HG03025 (cell line): ENCODE data around the gene KAT6B.
A peak's percentile ranks its signal among the peaks of the same experiment; 100 is the strongest.
"Not testable (repeated sequence)": the region's sequence is repeated elsewhere in the genome, so short reads cannot be mapped to it uniquely, and the experiment has no call there.

Experiments
- ATAC-seq: cut with Tn5 transposase; IDR thresholded peaks from one replicate; pipeline ENCODE4 v1.9.1; 2021; ENCODE audit warnings: mild to moderate bottlenecking, moderate library complexity; ENCODE audit not compliant: unreplicated experiment, low FRiP score

The KAT6B gene

DNA sequence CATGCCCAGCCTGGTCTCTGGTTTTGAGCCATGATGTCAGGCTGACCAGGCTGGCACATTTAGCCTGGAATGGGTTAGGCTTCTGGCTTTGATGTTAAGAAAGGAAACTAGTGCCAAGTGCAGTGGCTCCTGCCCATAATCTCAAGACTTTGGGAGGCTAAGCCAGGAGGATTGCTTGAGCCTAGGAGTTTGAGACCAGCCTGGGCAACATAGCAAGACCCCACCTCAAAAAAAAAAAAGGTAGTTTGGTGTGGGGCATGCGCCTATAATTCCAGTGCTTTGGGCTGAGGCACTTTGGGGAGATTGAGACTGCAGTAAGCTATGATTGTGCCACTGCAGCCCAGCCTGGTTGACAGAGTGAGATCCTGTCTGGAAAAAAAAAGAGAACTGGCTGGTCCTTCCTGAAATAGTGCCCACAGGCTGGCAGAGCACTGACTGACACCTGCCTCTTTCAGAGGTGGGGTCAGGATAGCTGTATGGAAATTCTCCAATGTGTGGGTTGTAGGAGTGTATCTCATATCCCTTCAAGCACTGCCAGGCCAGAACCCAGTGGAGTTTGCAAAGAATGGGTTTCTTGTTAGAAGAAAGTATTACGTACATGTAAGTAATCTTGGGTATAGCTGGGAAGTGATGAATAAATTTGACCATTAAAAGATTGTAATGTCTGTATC, 61.3 kb downstream of the KAT6B start:
- no peak for ATAC-seq

DNA sequence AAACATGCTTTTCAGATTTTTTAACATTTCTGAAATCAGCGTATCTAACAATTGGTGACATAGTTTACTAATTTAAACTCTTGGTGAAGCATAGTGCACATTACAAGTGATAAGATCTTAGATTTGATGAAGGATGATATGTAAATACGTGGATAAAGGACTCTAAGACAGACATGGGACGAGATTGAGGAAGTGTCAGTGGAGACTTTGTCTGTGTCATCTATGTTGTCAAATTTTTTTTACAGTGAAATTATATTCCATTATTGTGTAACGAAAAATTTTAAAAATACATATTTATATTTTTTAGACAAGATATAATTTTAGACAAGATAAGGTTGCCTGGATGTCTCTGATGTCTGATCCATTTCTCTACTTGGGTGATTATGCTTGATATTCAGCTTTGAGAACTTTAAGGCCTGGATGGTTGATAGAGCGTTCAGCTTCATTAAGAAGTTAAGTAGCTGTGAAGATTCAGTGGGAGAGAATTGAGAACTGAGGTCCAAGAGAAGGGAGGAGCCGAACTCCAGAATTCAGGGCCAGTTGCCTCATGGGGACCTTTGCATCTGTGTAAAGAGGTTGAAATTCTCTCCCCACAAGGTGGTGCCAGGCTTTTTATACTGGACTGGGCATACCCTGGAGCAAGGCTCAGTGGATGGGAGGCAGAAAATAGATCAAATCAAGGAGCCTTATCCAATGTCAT, 62.7 kb downstream of the KAT6B start:
- no peak for ATAC-seq

DNA sequence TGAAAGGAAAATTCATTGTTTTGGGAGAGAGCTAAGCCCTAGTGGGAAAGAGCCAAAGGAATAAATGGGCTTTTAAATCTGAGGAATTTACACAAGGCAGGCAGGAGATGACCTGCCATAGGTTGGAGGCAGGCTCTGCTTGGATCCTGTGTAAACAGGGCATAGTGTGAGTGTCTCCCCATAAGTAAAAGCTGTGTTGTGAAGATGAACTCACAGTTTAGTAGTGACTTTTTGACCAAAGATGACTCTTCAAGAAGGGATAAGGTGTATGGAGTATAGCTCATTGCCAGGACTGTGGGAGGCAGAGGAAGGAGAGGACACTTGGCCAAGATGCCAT, 63.2 kb downstream of the KAT6B start:
- no peak for ATAC-seq

- ATAC-seq, result no peak
Measured at GRCh38 chr10:74890460-74890859, 64.1 kb downstream of the KAT6B start.

DNA sequence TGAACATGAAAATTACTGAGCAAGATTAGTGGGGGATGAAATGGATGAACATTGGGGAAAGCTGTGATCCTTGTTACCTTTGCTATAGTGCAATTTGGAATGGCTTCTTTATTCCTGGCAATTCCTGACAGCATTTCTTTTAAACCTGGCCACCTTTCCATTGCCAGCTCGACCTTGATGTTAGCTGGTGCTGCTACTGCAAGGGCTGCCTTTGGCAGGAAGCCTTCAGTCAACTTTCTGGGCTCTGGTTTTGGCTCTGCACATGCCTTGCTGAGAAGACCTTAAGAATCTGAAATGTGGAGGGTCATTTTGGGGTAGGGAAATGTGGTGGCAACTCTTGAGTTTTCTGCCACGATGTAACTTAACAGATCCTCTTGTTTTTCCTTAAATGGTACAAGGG, 64.7 kb downstream of the KAT6B start:
- no peak for ATAC-seq

GRCh38 chr10:74892839-74893238, 66.4 kb downstream of the KAT6B start:
- no peak for ATAC-seq

DNA sequence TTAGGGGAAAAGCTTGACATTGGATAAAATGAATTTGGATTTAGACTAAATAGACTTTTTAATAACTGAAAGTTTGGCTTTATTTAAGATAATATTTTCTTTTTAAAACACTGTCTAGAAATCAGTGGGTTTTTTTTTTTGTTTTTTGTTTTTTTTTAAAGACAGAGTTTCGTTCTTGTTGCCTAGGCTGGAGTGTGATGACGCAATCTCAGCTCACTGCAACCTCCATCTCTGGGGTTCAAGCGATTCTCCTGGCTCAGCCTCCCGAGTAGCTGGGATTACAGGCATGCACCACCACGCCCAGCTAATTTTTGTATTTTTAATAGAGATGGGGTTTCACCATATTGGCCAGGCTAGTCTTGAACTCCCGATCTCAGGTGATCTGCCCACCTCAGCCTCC, 66.9 kb downstream of the KAT6B start:
- ATAC-seq, result not testable (repeated sequence)

GRCh38 chr10:74896788-74897527, 70.6 kb downstream of the KAT6B start:
- ATAC-seq, result no peak

- peak; percentile 53 for ATAC-seq
Measured at GRCh38 chr10:74898201-74898976, 72.0 kb downstream of the KAT6B start.

DNA sequence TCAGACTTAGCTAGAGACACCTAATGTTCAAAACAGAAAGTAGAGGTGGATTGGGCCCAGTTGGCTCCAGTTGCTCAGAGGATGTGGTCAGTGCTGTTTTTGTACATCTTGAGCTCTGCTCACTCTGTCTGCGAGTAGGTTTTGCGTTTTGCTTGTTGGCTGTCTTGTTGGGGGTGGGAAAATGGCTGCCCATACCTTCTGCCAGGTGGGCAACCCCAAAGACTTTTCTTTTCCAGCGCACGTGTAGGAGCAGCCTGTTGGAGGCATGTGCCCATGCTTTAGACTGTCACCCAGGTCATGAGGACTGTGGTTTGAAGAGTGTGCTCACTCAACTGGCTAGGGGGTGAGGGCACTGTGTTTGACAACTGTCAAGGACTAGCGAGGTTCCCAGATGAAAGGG, 73.9 kb downstream of the KAT6B start:
- ATAC-seq, result no peak

- no peak for ATAC-seq
Measured at GRCh38 chr10:74901301-74901700, 74.9 kb downstream of the KAT6B start.

- ATAC-seq, result no peak
Measured at GRCh38 chr10:74901867-74902450, 75.6 kb downstream of the KAT6B start.

DNA sequence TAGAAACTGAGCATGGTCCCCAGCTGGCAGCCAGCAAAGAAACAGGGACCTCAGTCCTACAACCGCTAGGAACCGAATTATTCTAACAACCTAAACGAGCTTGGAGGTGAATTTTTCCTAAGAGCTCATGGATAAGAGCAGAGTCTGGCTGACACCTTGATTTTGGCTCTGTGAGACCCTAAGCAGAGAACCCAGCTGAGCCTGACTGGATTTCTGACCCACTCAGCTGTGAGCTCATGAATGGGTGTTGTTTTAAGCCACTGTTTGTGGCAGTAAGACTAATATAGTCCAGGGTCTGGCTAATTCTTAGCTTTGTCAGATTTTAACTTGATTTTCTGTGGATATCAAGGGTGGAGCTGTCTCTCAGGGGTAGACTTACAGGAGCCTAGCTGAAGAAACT, 77.1 kb downstream of the KAT6B start:
- ATAC-seq, result no peak

DNA sequence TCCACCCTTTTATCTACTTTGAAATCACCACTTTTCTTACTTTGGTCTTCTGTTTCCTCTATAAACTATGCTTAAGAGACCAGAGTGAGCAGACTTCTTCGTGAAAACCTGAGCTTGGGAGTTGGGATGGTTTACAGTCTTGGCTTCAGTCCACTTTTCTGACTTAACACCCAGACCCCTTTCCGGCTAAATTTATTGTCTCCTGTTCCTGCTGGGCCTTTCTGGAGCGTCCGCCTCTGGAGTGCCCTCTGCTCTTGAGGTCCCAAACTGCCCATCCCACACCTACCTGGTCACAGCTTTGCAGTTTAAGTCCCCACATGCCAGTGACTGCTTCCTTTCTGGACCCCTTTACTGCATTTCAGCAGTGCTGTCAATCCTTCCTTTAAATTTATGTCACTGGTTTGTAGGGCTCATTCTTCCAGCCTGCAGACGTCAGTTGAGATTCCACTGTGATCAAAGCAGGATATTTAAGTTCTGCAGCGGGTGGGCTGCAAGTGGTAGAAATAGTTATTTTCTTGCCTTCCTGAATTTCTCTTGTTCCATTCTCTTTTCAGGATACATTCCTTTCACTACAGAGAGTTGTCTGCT, 80.3 kb downstream of the KAT6B start:
- no peak for ATAC-seq

DNA sequence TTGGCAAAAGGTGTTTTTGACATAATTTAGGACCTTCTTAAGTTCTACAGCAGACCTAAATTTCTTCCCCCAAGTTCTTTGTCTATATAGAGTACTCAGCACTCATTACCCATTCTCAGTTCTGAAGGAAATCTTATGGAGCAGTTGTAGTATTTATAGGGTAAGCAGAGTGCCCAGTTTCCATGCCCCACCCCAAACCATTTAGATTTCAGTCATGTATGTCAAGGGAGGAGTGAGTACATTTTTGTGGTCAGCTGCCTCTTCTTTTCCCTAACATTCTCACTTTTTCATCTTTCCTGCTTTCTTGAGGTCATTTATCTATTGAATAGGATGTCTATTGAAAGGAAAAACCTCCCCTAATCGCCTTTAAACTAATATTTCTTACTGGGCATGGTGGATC, 83.3 kb downstream of the KAT6B start:
- ATAC-seq, result no peak

GRCh38 chr10:74910241-74910975, 84.0 kb downstream of the KAT6B start:
- no peak for ATAC-seq

GRCh38 chr10:74910976-74911350, 84.6 kb downstream of the KAT6B start:
- ATAC-seq, result no peak

DNA sequence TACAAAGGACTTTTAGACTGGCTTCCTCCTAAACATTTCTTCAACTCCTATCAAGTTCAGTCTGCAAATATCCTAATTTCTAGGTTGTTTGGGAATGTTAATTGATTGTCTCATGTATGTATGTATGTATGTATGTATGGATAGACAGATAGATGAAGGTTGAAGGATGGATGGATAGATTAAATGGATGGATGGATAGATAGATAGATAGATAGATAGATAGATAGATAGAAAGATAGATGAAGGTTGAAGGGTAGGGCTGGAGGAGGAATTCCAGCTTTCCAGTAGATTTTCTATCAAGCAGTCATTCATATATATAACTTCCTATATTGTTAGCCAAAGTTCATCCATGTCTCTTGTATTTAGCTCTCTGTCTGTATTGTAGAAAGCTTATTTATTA, 85.8 kb downstream of the KAT6B start:
- ATAC-seq, result no peak

- ATAC-seq, result no peak
Measured at GRCh38 chr10:74912682-74913081, 86.3 kb downstream of the KAT6B start.
